ENCODE measurements around the gene COL4A1. TPM values are rescaled to one million over a fixed set of nuclear protein-coding genes. Genes with fewer than 3 reads are reported as not detected.

COL4A1 gene
- total RNA-seq, 2 donors from 2014 or later = 27.0 to 97.0 TPM

DNA sequence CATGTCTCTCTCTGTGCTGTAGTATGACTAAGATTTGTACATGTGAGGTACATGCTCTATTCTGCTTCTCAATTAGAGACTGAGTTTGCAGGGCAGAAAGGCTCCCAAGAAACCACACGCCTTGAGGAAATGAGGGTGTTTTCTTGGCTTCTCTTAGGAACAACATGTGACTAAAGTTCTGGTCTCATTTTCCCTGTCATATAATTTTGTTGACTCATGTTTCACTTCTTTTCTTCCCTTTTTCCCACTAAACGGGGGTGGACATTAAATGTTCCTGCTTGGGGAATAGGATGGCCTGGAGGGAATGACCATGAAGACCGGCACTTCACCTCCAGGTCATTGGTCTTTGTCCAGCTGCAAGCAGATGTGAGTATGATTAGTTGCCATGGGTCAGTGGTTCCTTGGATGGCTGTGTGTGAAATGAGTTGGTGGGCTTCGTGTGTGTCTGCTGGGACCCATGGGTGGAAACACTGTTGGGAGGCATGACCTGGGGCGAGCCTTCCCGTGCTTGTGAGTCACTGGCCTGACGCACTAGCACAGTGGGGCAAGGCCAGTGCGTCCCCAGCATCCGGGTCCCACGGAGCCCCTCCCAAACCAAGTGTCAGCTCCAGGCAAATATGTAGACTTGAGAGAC lies 56.6 kb downstream of the COL4A1 start:
- TF ChIP-seq CTCF (IDR thresholded peaks at IDR 0.05) = no peak
- Histone ChIP-seq H3K4me3 (no peak overlapping the region), H3K27ac (peak overlapping the region; percentile 66), H3K9me3 (no peaks in the 10 kb centered on the region), H3K27me3 (no peaks in the 10 kb centered on the region), H3K9ac (ENCODE audit: low read depth in 2 of 2, low read length in 2 of 2) (no peak overlapping the region), H3K36me3 (no peaks in the 10 kb centered on the region), H3K4me1 (no peaks in the 10 kb centered on the region)
- intact Hi-C loops (cut with DNase I) = no loop called here
- DNase-seq = no peak

DNA sequence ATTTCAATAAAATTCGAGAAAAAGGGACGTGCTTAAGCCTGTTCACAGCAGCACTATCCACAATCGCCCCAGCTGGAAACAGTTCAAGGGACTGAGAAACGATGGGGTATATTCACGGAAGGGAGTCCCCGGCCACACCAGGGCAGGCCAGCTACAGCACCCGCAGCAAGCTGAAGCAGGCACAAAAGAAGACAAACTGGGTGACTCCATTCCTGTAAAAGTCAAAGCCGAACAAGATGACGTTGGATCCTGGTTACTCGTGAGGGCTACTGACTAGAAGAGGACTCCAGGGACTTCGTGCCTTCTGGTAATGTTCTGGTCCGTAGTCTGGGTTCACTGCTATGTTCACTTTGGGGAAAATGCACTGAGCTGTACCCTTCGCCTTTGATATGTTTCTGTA lies 57.6 kb downstream of the COL4A1 start:
- TF ChIP-seq CTCF (IDR thresholded peaks at IDR 0.05) = no peak
- Histone ChIP-seq H3K4me3 (no peak overlapping the region), H3K4me1 (no peaks in the 10 kb centered on the region), H3K27ac (peak overlapping the region; percentile 66), H3K9ac (ENCODE audit: low read depth in 2 of 2, low read length in 2 of 2) (no peak overlapping the region), H3K9me3 (no peaks in the 10 kb centered on the region), H3K36me3 (no peaks in the 10 kb centered on the region), H3K27me3 (no peaks in the 10 kb centered on the region)
- no peak for DNase-seq
- intact Hi-C loops (cut with DNase I) = no loop called here

DNA sequence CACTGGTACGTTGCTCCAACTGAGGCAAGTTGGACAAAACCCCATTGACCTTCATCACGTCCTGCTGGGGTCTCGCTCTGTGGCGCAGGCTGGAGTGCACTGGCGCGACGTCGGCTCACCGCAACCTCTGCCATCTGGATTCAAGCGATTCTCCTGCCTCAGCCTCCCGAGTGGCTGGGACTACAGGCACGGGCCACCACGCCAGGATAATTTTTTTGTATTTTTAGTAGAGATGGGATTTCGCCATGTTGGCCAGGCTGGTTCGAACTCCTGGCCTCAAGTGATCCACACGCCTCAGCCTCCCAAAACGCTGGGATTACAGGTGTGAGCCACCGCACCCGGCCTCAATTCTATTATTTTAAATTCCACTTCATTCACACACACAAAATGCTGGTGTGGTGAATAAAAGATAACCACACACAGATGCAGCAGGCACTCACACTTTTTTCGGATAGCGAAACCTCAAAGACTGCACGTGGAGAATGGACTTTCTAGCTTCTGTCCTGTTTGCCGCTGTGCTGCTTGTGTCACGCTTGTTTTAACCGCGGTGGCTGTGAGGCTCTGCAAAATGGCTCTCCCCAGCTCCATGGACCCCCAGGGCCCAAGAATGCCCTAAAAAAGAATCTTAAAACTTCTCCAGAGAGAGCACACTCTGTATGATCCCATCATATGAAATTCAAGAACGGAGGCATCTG lies 58.4 kb downstream of the COL4A1 start:
- Histone ChIP-seq H3K4me1 (no peaks in the 10 kb centered on the region), H3K27me3 (no peaks in the 10 kb centered on the region), H3K36me3 (no peaks in the 10 kb centered on the region), H3K9me3 (no peaks in the 10 kb centered on the region), H3K27ac (peak overlapping the region; percentile 66), H3K9ac (ENCODE audit: low read depth in 2 of 2, low read length in 2 of 2) (no peak overlapping the region), H3K4me3 (no peak overlapping the region)
- intact Hi-C loops (cut with DNase I) = no loop called here
- DNase-seq = no peak
- no peak for TF ChIP-seq CTCF (IDR thresholded peaks at IDR 0.05)

GRCh38 chr13:110246530-110246929 lies 60.4 kb downstream of the COL4A1 start:
- peak; percentile 17 for DNase-seq
- intact Hi-C loops (cut with DNase I) = no loop called here
- Histone ChIP-seq H3K9me3 (no peaks in the 10 kb centered on the region), H3K4me1 (no peaks in the 10 kb centered on the region), H3K9ac (ENCODE audit: low read depth in 2 of 2, low read length in 2 of 2) (no peak overlapping the region), H3K36me3 (no peaks in the 10 kb centered on the region), H3K4me3 (no peak overlapping the region), H3K27me3 (no peaks in the 10 kb centered on the region), H3K27ac (peak overlapping the region; percentile 32)
- TF ChIP-seq CTCF (IDR thresholded peaks at IDR 0.05) = no peak

DNA sequence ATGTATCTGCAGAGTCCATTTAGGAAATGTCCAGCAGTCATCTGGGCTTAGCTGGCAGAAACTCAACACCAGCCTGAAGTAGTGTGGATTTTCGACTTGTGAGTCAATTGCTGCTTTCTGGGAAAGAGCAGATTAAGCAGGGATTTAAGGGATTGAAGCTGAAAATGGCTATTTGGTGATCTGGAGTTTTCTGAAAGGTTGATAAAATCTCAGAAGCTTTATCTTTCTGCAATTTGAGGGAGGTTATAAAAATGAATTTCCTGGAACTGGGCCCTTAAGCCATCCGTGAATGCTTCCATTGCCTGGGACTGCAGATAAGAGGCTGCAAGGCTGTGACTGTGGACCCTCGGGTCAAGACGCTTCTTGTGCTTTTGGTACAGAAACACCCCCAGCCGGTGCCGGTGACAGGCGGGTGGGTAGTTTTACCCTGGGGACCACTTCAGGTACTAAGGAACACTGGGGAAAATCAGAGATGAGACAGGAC lies 61.5 kb downstream of the COL4A1 start:
- no peaks in the 10 kb centered on the region for H3K9me3 ChIP-seq
- DNase-seq = peak; percentile 15
- intact Hi-C loops (cut with DNase I) = no loop called here
- no peak overlapping the region for H3K27ac ChIP-seq
- no peak overlapping the region for H3K9ac ChIP-seq (ENCODE audit: low read depth in 2 of 2, low read length in 2 of 2)
- no peak for TF ChIP-seq CTCF (IDR thresholded peaks at IDR 0.05)
- no peaks in the 10 kb centered on the region for H3K27me3 ChIP-seq
- H3K4me1 ChIP-seq = no peaks in the 10 kb centered on the region
- no peaks in the 10 kb centered on the region for H3K36me3 ChIP-seq
- H3K4me3 ChIP-seq = no peak overlapping the region

Measured in colonic mucosa (tissue), 4 donors.